K562 (cell line): ENCODE data around the gene KBTBD4. TPM values are rescaled to one million over a fixed set of nuclear protein-coding genes. Genes with fewer than 3 reads are reported as not detected.

ENCODE experiments used
- AFF1 ChIP-seq, 2 experiments: fragments of 450-650 bp; IDR thresholded peaks; 2 replicates each; pipeline ENCODE4 v1.6.1; 2018; ENCODE audit warnings: mild to moderate bottlenecking in 2 of 2, low read depth in 1 of 2; ENCODE audit not compliant: partially characterized antibody in 2 of 2
- CLOCK ChIP-seq: fragments of 250-450 bp; sonication (Bioruptor Pico); IDR thresholded peaks from 2 replicates; pipeline ENCODE4 v1.4.0; 2020; ENCODE audit warnings: mild to moderate bottlenecking, moderate library complexity, borderline replicate concordance
- MNT ChIP-seq, 2 experiments: fragments of 450-650 bp; conservative IDR thresholded peaks; 2 replicates each; pipeline ENCODE4 v1.6.1; 2017; ENCODE audit warnings: mild to moderate bottlenecking in 2 of 2, moderate library complexity in 2 of 2
- NCOA1 ChIP-seq: fragments of 450-650 bp; IDR thresholded peaks from 2 replicates; pipeline ENCODE4 v1.6.1; 2016; ENCODE audit warnings: low read depth
- SAFB2 ChIP-seq: fragments of 200-400 bp; formaldehyde crosslinking; IDR thresholded peaks from 2 replicates; pipeline ENCODE4 v1.6.1; 2018; ENCODE audit warnings: borderline replicate concordance, low read length, low read depth, moderate library complexity; ENCODE audit not compliant: severe bottlenecking
- SIN3B ChIP-seq: fragments of 450-650 bp; IDR thresholded peaks from 2 replicates; pipeline ENCODE4 v1.6.1; 2017; ENCODE audit warnings: low read depth, mild to moderate bottlenecking, moderate library complexity
- TOE1 ChIP-seq, 2 experiments: fragments of 450-650 bp in 1 of 2; sonication (generic) in 1 of 2; formaldehyde crosslinking in 1 of 2; IDR thresholded peaks; 2 replicates each; pipeline versions ENCODE4 v1.7.1 to v1.8.0; 2016 to 2022; ENCODE audit warnings: borderline replicate concordance in 2 of 2, mild to moderate bottlenecking in 2 of 2, antibody characterized with exemption in 1 of 2, inconsistent platforms in 1 of 2, low read depth in 1 of 2, missing genetic modification reagents in 1 of 2, moderate library complexity in 1 of 2
- ZBTB34 ChIP-seq: fragments of 250-450 bp; sonication (Bioruptor Pico); IDR thresholded peaks from 2 replicates; pipeline ENCODE4 v1.8.0; 2021; ENCODE audit warnings: mild to moderate bottlenecking, moderate library complexity
- ZBTB8A ChIP-seq: fragments of 450-650 bp; IDR thresholded peaks from 2 replicates; pipeline ENCODE4 v1.6.1; 2018; ENCODE audit warnings: mild to moderate bottlenecking, moderate library complexity; ENCODE audit not compliant: partially characterized antibody
- ZNF384 ChIP-seq: IDR thresholded peaks from 2 replicates; pipeline ENCODE4 v1.6.1; 2012; ENCODE audit warnings: low read depth, low read length, improper control_type of control experiment
- ZNF695 ChIP-seq: fragments of 450-650 bp; formaldehyde crosslinking; IDR thresholded peaks from 2 replicates; pipeline ENCODE4 v1.4.0; 2020; ENCODE audit warnings: mild to moderate bottlenecking, moderate library complexity
- ZNF766 ChIP-seq: fragments of 200-800 bp; sonication (Bioruptor generic); conservative IDR thresholded peaks from 2 replicates; pipeline ENCODE4 v1.6.1; 2016; ENCODE audit warnings: missing genetic modification characterization, missing compliant biosample characterization
- polyA plus RNA-seq, 8 experiments: library from polyadenylated mRNA; depleted of rRNA in 4 of 8; stranded (reverse) in 5 of 8; unstranded in 3 of 8; fragments of >200 nt; fragmentation: Nextera tagmentation in 2 of 8; fragmentation: Illumina TruSeq in 1 of 8; extraction: Ambion mirVana in 2 of 8; extraction: Trizol in 1 of 8; gene quantifications; 2 replicates each; pipeline versions ENCODE4 v1.2.1 to v1.2.3, GENCODE V29; 2011 to 2014; ENCODE audit warnings: inconsistent platforms in 1 of 8, missing spikeins in 1 of 8
- total RNA-seq, 7 experiments: library from RNA; depleted of rRNA in 6 of 7; stranded (reverse); fragments of >200 nt in 6 of 7; fragmentation: Illumina TruSeq in 2 of 7; extraction: Trizol in 2 of 7; gene quantifications; 2 replicates each; pipeline versions ENCODE4 v1.2.1 to v1.2.3, GENCODE V29; 2011 to 2021; ENCODE audit warnings: low replicate concordance in 1 of 7
- TF ChIP-seq, protein P1 (sequence below): sonication (generic); formaldehyde crosslinking; IDR thresholded peaks from 2 replicates; pipeline ENCODE4 v1.8.1; 2023; ENCODE audit warnings: mild to moderate bottlenecking, missing genetic modification reagents

Gene KBTBD4
- total and polyA plus RNA-seq, 9 of the 15 experiments (the other 6 are each of a cell fraction or from before 2014, with no cell fraction given), result 7.0 to 33.9 (median 13.3) TPM

GRCh38 chr11:47565340-47566148 is 13.2 kb downstream of the KBTBD4 start, which contains the start of gene PTPMT1 (continued):
- TF ChIP-seq SAFB2 (no peak), CLOCK (CRISPR knock-in tag) (no peak), AFF1 (IDR thresholded peaks at IDR 0.05; ENCODE audit: low read depth in 1 of 2, partially characterized antibody in 2 of 2) (no peak), ZBTB34 (CRISPR knock-in tag) (no peak), ZNF695 (CRISPR knock-in tag) (no peak), NCOA1 (no peak), MNT (conservative IDR thresholded peaks at IDR 0.05) (peak in 1 of 2 experiments; percentile 67; a peak in 1 of 4 replicates), SIN3B (peak; percentile 93), ZNF384 (no peak), TOE1 (IDR thresholded peaks at IDR 0.05; ENCODE audit: borderline replicate concordance) (0 out of 2 replicates have a peak, but pooled peaks have one; percentile 19), TOE1 (CRISPR knock-in tag; IDR thresholded peaks at IDR 0.05; ENCODE audit: borderline replicate concordance, low read depth) (no peak), ZBTB8A (no peak), ZNF766 (CRISPR knock-in tag) (no peak)
- TF ChIP-seq, protein P1, sequence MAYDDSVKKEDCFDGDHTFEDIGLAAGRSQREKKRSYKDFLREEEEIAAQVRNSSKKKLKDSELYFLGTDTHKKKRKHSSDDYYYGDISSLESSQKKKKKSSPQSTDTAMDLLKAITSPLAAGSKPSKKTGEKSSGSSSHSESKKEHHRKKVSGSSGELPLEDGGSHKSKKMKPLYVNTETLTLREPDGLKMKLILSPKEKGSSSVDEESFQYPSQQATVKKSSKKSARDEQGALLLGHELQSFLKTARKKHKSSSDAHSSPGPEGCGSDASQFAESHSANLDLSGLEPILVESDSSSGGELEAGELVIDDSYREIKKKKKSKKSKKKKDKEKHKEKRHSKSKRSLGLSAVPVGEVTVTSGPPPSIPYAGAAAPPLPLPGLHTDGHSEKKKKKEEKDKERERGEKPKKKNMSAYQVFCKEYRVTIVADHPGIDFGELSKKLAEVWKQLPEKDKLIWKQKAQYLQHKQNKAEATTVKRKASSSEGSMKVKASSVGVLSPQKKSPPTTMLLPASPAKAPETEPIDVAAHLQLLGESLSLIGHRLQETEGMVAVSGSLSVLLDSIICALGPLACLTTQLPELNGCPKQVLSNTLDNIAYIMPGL (CRISPR knock-in tag), result peak; percentile 33; the same call in 1 of the 2 replicates
